K562 (cell line): ENCODE data around the gene GPR32. TPM values are rescaled to one million over a fixed set of nuclear protein-coding genes. Genes with fewer than 3 reads are reported as not detected.
A peak's percentile ranks its signal among the peaks of the same experiment; 100 is the strongest.

Source experiments
- HCFC1 ChIP-seq: IDR thresholded peaks from 2 replicates; pipeline ENCODE4 v1.6.1; 2012; ENCODE audit warnings: low read depth, low read length, improper control_type of control experiment
- HINFP ChIP-seq: fragments of 450-650 bp; conservative IDR thresholded peaks from 2 replicates; pipeline ENCODE4 v1.6.1; 2016; ENCODE audit warnings: missing genetic modification characterization, low read depth, mild to moderate bottlenecking, control low read depth, missing compliant biosample characterization
- IRF2 ChIP-seq: sonication (generic); formaldehyde crosslinking; IDR thresholded peaks from 2 replicates; pipeline ENCODE4 v1.8.1; 2022; ENCODE audit warnings: mild to moderate bottlenecking, missing genetic modification reagents
- IRF9 ChIP-seq: fragments of 450-650 bp; IDR thresholded peaks from 2 replicates; pipeline ENCODE4 v1.6.1; 2016; ENCODE audit warnings: missing biosample characterization, missing genetic modification characterization
- KLF1 ChIP-seq: fragments of 450-650 bp; IDR thresholded peaks from 2 replicates; pipeline ENCODE4 v1.6.1; 2016; ENCODE audit warnings: missing genetic modification characterization, missing compliant biosample characterization
- RBM15 ChIP-seq: fragments of 200-400 bp; formaldehyde crosslinking; IDR thresholded peaks from 2 replicates; pipeline ENCODE4 v1.6.1; 2018; ENCODE audit warnings: mild to moderate bottlenecking, low read length, moderate library complexity; ENCODE audit not compliant: insufficient read depth
- RREB1 ChIP-seq: fragments of 250-450 bp; sonication (Bioruptor Pico); IDR thresholded peaks from 2 replicates; pipeline ENCODE4 v1.4.0; 2020
- TAF1 ChIP-seq: IDR thresholded peaks from 2 replicates; pipeline ENCODE4 v1.6.1; 2011; ENCODE audit warnings: mild to moderate bottlenecking, low read length, moderate library complexity; ENCODE audit not compliant: insufficient read depth, control insufficient read depth, severe bottlenecking; ENCODE audit errors: extremely low read depth
- TBL1XR1 ChIP-seq, 2 experiments: IDR thresholded peaks; 2 replicates each; pipeline ENCODE4 v1.6.1; 2012; ENCODE audit warnings: improper control_type of control experiment in 2 of 2, low read length in 2 of 2, mild to moderate bottlenecking in 1 of 2
- TFAM ChIP-seq: fragments of 250-450 bp; sonication (Bioruptor Pico); conservative IDR thresholded peaks from 2 replicates; pipeline ENCODE4 v1.5.0; 2021; ENCODE audit warnings: mild to moderate bottlenecking, moderate library complexity
- THRA ChIP-seq: fragments of 450-650 bp; IDR thresholded peaks from 2 replicates; pipeline ENCODE4 v1.6.1; 2017; ENCODE audit warnings: mild to moderate bottlenecking, moderate library complexity
- USF1 ChIP-seq: sonication (generic); formaldehyde crosslinking; IDR thresholded peaks from 2 replicates; pipeline ENCODE4 v1.9.0; 2022; ENCODE audit warnings: mild to moderate bottlenecking, missing genetic modification reagents
- WHSC1 ChIP-seq: IDR thresholded peaks from one replicate; pipeline ENCODE4 v1.6.1; 2012; ENCODE audit warnings: low read length, control low read depth, inconsistent platforms
- ZKSCAN8 ChIP-seq: fragments of 200-800 bp; sonication (Bioruptor generic); IDR thresholded peaks from 2 replicates; pipeline ENCODE4 v1.6.1; 2016; ENCODE audit warnings: missing genetic modification characterization, missing compliant biosample characterization
- ZNF444 ChIP-seq: fragments of 250-450 bp; sonication (Bioruptor Pico); IDR thresholded peaks from 2 replicates; pipeline ENCODE4 v1.4.0; 2020; ENCODE audit warnings: mild to moderate bottlenecking, moderate library complexity
- polyA plus RNA-seq, 8 experiments: library from polyadenylated mRNA; depleted of rRNA in 4 of 8; stranded (reverse) in 5 of 8; unstranded in 3 of 8; fragments of >200 nt; fragmentation: Nextera tagmentation in 2 of 8; fragmentation: Illumina TruSeq in 1 of 8; extraction: Ambion mirVana in 2 of 8; extraction: Trizol in 1 of 8; gene quantifications; 2 replicates each; pipeline versions ENCODE4 v1.2.1 to v1.2.3, GENCODE V29; 2011 to 2014; ENCODE audit warnings: inconsistent platforms in 1 of 8, missing spikeins in 1 of 8
- total RNA-seq, 7 experiments: library from RNA; depleted of rRNA in 6 of 7; stranded (reverse); fragments of >200 nt in 6 of 7; fragmentation: Illumina TruSeq in 2 of 7; extraction: Trizol in 2 of 7; gene quantifications; 2 replicates each; pipeline versions ENCODE4 v1.2.1 to v1.2.3, GENCODE V29; 2011 to 2021; ENCODE audit warnings: low replicate concordance in 1 of 7

The GPR32 gene
- total and polyA plus RNA-seq, 9 of the 15 experiments (the other 6 are each of a cell fraction or from before 2014, with no cell fraction given) = not detected

GRCh38 chr19:50803633-50804419 is 33.6 kb downstream of the GPR32 start (continued):
- no peak for TF ChIP-seq IRF2
- TF ChIP-seq RBM15 = no peak
- TF ChIP-seq ZKSCAN8 (CRISPR knock-in tag) = no peak
- no peak for TF ChIP-seq RREB1 (CRISPR knock-in tag)
- TF ChIP-seq IRF9 (tag) = no peak
- TF ChIP-seq TAF1 = no peak
- TF ChIP-seq TFAM (CRISPR knock-in tag) = no peak
- no peak for TF ChIP-seq HCFC1
- no peak for TF ChIP-seq ZNF444 (CRISPR knock-in tag)
- no peak for TF ChIP-seq USF1 (CRISPR knock-in tag)
- no peak for TF ChIP-seq THRA
- no peak for TF ChIP-seq KLF1 (tag)
- no peak for TF ChIP-seq HINFP (tag)
- TF ChIP-seq TBL1XR1 (IDR thresholded peaks at IDR 0.05; ENCODE audit: low read length in 2 of 2) = peak in 1 of 2 experiments; percentile 40; a peak in 1 of 4 replicates
- no peak for TF ChIP-seq WHSC1
